Osteoblast (primary cell): ENCODE data around the gene SLC22A13. TPM values are rescaled to one million over a fixed set of nuclear protein-coding genes. Genes with fewer than 3 reads are reported as not detected.

ENCODE experiments used
- DNase-seq: peaks from one replicate; pipeline ENCODE4 v3.0.0; 2011; ENCODE audit warnings: low spot score, mixed read lengths; ENCODE audit not compliant: insufficient read length; ENCODE audit errors: missing footprints
- H2AFZ ChIP-seq: 2 replicates; pipeline ENCODE4 v1.6.0; 2011; ENCODE audit warnings: mild to moderate bottlenecking, low read length
- H3K27ac ChIP-seq: 2 replicates; pipeline ENCODE4 v1.5.1; 2011; ENCODE audit warnings: mild to moderate bottlenecking, low read depth, low read length, moderate library complexity
- H3K27me3 ChIP-seq: 2 replicates; pipeline ENCODE4 v1.6.0; 2012; ENCODE audit warnings: mild to moderate bottlenecking, control low read depth, inconsistent platforms, low read length, moderate library complexity; ENCODE audit not compliant: insufficient read depth
- H3K36me3 ChIP-seq: 2 replicates; pipeline ENCODE4 v1.5.1; 2011; ENCODE audit warnings: mild to moderate bottlenecking, low read length, control low read depth, moderate library complexity; ENCODE audit not compliant: insufficient read depth
- H3K4me1 ChIP-seq: 2 replicates; pipeline ENCODE4 v1.5.1; 2011; ENCODE audit warnings: mild to moderate bottlenecking, low read length, control low read depth, moderate library complexity; ENCODE audit not compliant: insufficient read depth
- H3K4me2 ChIP-seq: 2 replicates; pipeline ENCODE4 v1.6.0; 2011; ENCODE audit warnings: mild to moderate bottlenecking, low read length; ENCODE audit not compliant: insufficient read depth
- H3K4me3 ChIP-seq: fragments of 200-600 bp; sonication (generic); 3 replicates; pipeline ENCODE4 v1.5.1; 2012; ENCODE audit warnings: mild to moderate bottlenecking, low read length, inconsistent platforms; ENCODE audit not compliant: insufficient read depth
- H3K79me2 ChIP-seq: 2 replicates; pipeline ENCODE4 v1.6.0; 2012; ENCODE audit warnings: mild to moderate bottlenecking, low read length, control low read depth, inconsistent platforms; ENCODE audit not compliant: insufficient read depth
- H3K9me3 ChIP-seq: 2 replicates; pipeline ENCODE4 v1.5.1; 2011; ENCODE audit warnings: low read depth, low read length, control low read depth
- H4K20me1 ChIP-seq: 2 replicates; pipeline ENCODE4 v1.6.0; 2012; ENCODE audit warnings: mild to moderate bottlenecking, low read length, control low read depth; ENCODE audit not compliant: insufficient read depth
- CTCF ChIP-seq: IDR thresholded peaks from 2 replicates; pipeline ENCODE4 v1.5.1; 2011; ENCODE audit warnings: mild to moderate bottlenecking, low read depth, low read length, moderate library complexity; ENCODE audit errors: extremely low read depth
- total RNA-seq: library from RNA; depleted of rRNA; stranded (reverse); fragments of >200 nt; gene quantifications from 2 replicates; pipeline ENCODE4 v1.2.3, GENCODE V29; 2012

Gene SLC22A13
- total RNA-seq, 1 donor: 0.36 TPM

GRCh38 chr3:38245930-38246329 is 19.7 kb upstream of the SLC22A13 start:
- peaks cover 42% of the 10 kb centered on the region for H3K36me3 ChIP-seq
- no peak overlapping the region for H3K4me2 ChIP-seq
- H3K27me3 ChIP-seq: no peaks in the 10 kb centered on the region
- peaks cover 19% of the 10 kb centered on the region for H3K79me2 ChIP-seq
- H3K9me3 ChIP-seq: no peaks in the 10 kb centered on the region
- H2AFZ ChIP-seq: no peak overlapping the region
- H3K27ac ChIP-seq: no peak overlapping the region
- no peak for TF ChIP-seq CTCF
- no peak for DNase-seq
- H3K4me1 ChIP-seq: peaks cover 12% of the 10 kb centered on the region
- H3K4me3 ChIP-seq: no peak overlapping the region
- H4K20me1 ChIP-seq: peaks cover 8% of the 10 kb centered on the region

- no peaks in the 10 kb centered on the region for H3K9me3 ChIP-seq
- DNase-seq: peak; percentile 74
- H3K36me3 ChIP-seq: peaks cover 57% of the 10 kb centered on the region
- no peaks in the 10 kb centered on the region for H3K27me3 ChIP-seq
- no peak overlapping the region for H2AFZ ChIP-seq
- peaks cover 12% of the 10 kb centered on the region for H4K20me1 ChIP-seq
- peak; percentile 41 for TF ChIP-seq CTCF
- peaks cover 16% of the 10 kb centered on the region for H3K79me2 ChIP-seq
- no peak overlapping the region for H3K4me3 ChIP-seq
- peaks cover 12% of the 10 kb centered on the region for H3K4me1 ChIP-seq
- peak overlapping the region; percentile 25 for H3K27ac ChIP-seq
- H3K4me2 ChIP-seq: peak overlapping the region; percentile 15
Measured at GRCh38 chr3:38247366-38248035, 18.1 kb upstream of the SLC22A13 start.

- peaks cover 9% of the 10 kb centered on the region for H4K20me1 ChIP-seq
- peaks cover 16% of the 10 kb centered on the region for H3K79me2 ChIP-seq
- no peak overlapping the region for H3K4me3 ChIP-seq
- H3K4me1 ChIP-seq: peaks cover 12% of the 10 kb centered on the region
- H3K36me3 ChIP-seq: peaks cover 77% of the 10 kb centered on the region
- no peak for TF ChIP-seq CTCF
- no peak for DNase-seq
- H3K27me3 ChIP-seq: no peaks in the 10 kb centered on the region
- H2AFZ ChIP-seq: no peak overlapping the region
- no peak overlapping the region for H3K27ac ChIP-seq
- no peaks in the 10 kb centered on the region for H3K9me3 ChIP-seq
- no peak overlapping the region for H3K4me2 ChIP-seq
Measured at GRCh38 chr3:38250198-38250597, 15.4 kb upstream of the SLC22A13 start.

- H3K36me3 ChIP-seq: peaks cover 79% of the 10 kb centered on the region
- no peak for TF ChIP-seq CTCF
- peaks cover 12% of the 10 kb centered on the region for H3K4me1 ChIP-seq
- H3K27me3 ChIP-seq: no peaks in the 10 kb centered on the region
- no peak for DNase-seq
- H3K4me2 ChIP-seq: no peak overlapping the region
- peaks cover 12% of the 10 kb centered on the region for H4K20me1 ChIP-seq
- H3K79me2 ChIP-seq: peaks cover 16% of the 10 kb centered on the region
- H3K9me3 ChIP-seq: no peaks in the 10 kb centered on the region
- no peak overlapping the region for H3K27ac ChIP-seq
- H2AFZ ChIP-seq: no peak overlapping the region
- no peak overlapping the region for H3K4me3 ChIP-seq
Measured at GRCh38 chr3:38251197-38251596, 14.4 kb upstream of the SLC22A13 start.
